ENCODE measurements around the gene DNAJC10.
"Not testable (repeated sequence)": the region's sequence is repeated elsewhere in the genome, so short reads cannot be mapped to it uniquely, and the experiment has no call there.

The DNAJC10 gene, protein sequence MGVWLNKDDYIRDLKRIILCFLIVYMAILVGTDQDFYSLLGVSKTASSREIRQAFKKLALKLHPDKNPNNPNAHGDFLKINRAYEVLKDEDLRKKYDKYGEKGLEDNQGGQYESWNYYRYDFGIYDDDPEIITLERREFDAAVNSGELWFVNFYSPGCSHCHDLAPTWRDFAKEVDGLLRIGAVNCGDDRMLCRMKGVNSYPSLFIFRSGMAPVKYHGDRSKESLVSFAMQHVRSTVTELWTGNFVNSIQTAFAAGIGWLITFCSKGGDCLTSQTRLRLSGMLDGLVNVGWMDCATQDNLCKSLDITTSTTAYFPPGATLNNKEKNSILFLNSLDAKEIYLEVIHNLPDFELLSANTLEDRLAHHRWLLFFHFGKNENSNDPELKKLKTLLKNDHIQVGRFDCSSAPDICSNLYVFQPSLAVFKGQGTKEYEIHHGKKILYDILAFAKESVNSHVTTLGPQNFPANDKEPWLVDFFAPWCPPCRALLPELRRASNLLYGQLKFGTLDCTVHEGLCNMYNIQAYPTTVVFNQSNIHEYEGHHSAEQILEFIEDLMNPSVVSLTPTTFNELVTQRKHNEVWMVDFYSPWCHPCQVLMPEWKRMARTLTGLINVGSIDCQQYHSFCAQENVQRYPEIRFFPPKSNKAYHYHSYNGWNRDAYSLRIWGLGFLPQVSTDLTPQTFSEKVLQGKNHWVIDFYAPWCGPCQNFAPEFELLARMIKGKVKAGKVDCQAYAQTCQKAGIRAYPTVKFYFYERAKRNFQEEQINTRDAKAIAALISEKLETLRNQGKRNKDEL

DNA sequence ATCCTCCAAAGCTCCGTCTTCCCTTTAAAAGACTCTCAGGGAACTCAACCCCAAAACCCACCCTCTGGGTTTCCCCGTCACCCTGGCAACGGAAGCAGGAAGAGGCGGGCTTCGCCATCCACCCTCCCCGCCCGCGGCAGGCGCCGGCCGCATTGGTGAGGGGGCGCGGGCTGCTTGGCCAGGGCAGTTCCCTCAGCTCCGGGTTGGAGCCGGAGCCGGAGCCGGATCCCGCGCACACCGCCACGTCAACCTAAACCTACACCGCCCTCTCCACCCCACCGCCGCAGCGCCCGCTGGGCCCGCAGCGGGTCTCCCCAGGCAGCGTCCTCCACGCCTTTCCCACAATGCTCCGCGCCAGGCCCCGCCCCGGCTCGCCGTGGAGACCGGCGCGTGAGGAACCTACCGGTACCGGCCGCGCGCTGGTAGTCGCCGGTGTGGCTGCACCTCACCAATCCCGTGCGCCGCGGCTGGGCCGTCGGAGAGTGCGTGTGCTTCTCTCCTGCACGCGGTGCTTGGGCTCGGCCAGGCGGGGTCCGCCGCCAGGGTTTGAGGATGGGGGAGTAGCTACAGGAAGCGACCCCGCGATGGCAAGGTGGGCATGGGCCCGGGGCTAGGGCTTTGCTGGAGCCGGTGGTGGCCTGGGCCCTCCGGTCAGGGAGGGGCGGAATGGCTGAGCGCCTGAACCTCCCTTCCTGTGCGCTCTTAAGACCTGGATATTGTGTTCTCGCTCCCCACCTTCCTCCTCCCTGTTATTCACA is at the start of gene DNAJC10:
Gene DNAJC10 (plus strand): TSS at position 366 of the 758 bp plus-strand sequence. CDS start 1,830 bp downstream, outside the sequence.
- peak; percentile 88 for DNase-seq

DNA sequence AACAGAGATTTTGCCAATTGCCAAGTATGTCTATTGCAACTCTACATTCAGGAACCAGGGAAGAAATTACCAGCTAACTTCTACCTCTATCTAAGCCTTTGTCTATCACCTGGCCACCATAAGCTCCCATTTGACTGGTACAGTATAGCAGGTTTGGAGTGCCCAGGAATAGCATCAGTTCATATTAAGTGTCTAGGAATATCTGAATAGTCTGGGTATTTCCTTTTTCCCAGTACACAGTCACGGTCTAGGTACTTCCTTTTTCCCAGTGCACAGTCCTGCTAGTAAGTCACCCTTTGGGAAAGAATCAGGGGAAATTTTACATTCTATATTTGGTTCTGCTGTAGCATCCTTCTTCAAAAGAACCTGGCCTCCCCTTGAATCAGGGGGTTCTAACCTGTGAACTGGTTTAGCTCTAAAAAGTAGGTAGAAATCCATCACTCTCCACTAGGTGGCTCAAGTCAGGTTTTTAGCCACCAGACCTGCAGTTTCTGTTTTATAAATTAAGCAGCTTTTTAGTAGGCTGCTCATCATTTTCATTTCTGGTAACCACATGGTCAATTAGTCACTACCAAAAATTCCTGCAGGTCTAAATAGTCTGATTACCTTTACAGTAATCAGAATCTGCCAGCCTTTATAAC is 49.3 kb upstream of the DNAJC10 start:
- DNase-seq: peak; percentile 47

DNA sequence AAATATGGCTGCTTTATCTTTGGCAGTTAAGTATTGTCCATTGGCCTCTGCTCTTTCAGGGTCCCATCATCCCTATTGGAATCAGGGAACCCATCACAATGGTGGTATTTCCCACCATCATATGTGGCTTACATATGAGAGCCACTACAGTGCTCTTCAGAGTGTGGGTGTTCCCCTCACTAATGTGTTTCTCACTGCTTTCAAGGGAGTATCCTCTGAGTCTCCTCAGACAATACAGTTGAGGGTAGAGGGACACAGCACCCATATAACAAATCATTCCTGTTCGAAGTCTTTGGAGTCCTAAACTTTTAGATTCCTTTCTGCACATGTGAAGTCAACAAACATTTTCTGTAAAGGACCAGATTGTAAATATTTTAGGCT is 48.8 kb upstream of the DNAJC10 start:
- DNase-seq: no peak

DNA sequence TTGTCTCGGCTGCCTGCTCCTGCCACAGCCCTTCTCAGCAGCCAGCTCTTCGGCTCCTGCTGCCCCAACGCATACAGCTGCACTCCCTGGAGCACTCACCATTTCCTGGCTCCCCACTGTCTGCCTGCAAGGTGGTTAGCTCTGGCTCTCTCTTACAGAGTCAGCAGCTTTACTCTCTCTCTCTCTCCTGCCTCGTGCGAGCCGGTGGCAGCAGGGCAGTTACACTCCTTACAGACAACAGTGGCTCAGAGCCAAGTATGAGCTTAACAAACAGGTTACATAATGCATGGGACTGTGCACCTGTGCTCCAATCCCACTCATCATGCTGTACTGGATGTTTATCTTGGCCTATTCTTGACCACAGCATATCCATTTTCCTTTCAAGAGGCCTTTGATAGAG is 47.4 kb upstream of the DNAJC10 start:
- DNase-seq: no peak

DNA sequence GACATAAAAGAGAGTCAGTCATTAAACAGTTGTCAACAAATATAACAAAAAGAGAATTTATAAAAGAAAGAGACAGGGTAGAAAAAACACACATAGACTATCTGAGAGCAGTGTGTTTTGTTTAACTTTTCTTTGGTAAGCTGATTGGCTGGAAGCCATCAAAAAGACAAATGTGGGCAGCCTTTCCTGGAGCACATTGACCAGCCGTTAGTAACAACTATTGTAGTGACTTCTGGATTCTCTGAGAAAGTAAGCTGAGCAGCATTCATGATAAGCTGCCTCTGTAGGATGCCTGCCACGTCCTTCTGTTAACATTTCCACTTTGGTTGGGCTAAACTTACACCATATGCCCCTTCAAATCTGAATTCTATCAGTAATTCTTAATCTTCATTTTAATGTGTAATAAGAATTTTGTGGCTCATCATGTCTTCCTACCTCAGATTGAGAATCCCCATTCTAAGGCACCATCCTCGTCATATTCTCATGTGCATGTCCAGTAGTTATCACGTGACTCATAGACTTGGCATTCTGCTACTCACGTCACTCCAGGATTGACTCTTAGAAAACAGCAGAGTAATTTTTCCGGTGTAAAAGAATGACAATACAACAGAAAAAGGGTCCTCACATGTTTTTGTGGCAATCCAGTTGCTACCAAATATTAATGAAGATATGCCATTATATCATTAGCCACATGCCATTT is 43.4 kb upstream of the DNAJC10 start:
- no peak for DNase-seq

DNA sequence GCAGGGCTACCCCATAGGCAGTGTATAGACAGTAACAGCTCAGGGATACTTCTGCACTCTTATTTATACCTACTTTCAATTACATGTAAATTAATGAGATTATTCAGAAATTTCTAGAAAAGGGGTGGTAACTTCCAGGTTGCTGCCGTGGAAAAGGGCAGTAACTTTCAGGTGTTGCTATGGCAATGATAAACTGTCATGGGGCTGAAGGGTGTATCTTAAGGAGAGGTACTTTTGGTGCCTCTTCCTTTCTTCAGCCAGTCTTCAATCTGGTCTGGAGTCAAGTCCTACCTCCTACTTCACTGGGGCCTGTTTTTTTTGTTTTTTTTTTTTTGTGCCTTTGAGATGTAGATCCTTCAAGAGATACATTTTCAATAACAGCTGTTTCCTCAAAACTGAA is 35.2 kb upstream of the DNAJC10 start:
- DNase-seq: no peak

DNA sequence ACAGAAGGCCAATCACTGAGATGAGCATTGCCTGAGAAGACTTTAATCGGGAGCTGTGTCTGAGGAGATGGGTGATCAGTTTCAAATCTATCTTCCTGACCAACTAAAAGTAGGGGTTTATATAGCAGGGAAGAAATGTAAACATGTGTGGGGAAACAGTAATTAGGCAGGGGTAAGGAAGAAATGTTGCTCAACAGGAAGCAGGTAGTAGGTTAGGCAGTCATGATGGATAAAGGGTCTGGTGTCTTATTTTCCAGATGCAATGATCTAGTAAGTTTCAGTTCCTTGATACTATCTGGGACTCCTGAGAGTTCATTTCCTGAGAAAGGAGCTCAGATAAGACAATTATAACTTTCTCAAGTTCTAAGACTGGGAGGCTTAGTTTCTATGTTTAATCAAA is 33.8 kb upstream of the DNAJC10 start:
- no peak for DNase-seq

DNA sequence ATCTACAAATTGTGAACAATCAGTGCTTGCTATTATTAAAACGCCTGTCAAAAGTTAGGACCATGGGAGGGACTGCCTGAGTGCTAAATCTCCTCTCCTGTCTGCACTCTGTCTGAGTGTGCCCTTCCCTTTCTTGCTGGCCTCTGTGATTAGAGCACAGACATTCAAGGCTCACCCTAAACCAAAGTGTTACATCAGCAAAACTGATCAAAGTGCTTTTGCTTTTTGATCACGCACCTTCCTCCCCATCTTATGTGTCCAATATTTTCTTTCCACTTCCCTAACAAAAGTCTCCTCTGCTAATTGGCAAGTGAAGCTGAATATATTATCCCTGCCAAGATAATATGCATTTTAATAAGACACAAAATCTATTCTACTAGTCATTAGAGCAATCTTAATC is 30.5 kb upstream of the DNAJC10 start:
- DNase-seq: no peak

DNA sequence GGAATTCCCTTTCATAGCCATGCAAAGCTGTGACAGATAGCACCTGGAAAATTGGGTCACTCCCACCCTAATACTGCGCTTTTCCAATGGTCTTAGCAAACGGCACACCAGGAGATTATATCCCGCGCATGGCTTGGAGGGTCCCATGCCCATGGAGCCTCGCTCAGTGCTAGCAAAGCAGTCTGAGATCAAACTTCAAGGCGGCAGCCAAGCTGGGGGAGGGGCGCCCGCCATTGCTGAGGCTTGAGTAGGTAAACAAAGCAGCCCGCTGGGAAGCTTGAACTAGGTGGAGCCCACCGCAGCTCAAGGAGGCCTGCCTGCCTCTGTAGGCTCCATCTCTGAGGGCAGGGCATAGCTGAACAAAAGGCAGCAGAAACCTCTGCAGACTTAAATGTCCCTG is 29.3 kb upstream of the DNAJC10 start:
- DNase-seq: not testable (repeated sequence)

DNA sequence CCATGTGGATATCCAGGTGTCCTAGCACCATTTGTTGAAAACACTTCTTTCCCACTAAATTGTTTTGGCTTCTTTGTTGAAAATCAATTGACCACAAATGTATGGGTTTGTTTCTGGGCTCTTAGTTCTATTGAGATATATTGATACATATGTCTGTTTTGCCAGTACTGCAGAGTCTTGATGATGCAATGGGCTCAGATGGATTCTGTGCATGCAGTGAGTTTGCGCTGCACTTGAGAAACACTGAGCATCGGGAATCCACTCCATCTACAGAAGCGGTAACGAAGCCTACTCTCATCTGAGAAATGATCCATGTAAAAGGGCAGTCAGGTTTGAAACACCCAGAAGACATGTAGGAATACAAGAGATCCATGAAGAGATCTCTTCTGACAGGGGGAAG is 21.9 kb upstream of the DNAJC10 start:
- no peak for DNase-seq

DNA sequence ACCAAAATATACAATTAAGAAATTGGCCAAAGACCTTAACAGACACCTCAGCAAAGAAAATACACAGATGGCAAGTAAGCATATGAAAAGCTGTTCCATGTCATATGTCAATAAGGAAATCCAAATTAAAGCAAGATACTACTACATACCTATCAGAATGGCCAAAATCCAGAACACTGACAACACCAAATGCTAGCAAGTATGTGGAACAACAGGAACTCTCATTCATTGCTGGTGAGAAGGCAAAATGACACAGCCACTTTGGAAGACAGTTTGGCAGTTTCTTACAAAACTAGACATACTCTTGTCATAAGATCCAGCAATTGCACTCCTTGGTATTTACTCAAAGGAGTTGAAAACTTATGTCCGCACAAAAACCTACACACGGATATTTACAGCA is 20.3 kb upstream of the DNAJC10 start:
- no peak for DNase-seq

DNA sequence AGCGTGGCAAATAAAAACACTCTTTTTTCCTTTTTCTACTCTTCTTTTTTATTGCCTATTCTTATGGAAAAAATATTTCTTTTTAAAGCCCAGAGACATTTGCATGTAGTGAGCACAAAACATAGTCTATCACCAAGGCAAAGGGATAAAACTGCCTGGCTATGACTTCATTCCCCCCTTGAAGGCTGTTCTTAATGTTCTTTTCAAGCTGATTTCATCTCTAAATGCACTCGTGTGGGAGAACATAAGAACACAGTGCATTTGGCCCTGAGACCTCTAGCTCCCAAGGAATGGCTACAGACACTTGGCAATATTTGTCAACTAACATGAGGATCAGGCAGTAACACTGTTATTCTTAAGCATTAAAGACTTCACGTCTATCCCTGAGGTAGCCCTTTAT is 17.4 kb upstream of the DNAJC10 start:
- DNase-seq: no peak

DNA sequence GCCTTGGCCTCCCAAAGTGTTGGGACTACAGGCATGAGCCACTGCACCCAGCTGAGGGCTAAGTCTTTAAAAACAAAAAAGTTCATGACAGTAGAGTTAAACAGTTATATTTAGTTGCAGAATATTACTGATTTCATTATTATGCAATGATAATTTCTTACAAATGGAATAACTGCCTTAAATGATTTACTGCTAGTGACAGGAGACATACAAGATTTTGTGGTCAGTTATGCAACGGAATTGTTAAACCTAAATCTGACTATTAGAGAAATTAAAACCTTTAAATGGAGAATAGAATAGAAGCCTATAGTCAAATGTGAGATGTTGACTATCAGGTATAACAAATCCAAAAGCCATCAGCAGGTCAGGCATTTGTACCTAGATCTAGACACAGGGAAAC is 10.3 kb upstream of the DNAJC10 start:
- no peak for DNase-seq

DNA sequence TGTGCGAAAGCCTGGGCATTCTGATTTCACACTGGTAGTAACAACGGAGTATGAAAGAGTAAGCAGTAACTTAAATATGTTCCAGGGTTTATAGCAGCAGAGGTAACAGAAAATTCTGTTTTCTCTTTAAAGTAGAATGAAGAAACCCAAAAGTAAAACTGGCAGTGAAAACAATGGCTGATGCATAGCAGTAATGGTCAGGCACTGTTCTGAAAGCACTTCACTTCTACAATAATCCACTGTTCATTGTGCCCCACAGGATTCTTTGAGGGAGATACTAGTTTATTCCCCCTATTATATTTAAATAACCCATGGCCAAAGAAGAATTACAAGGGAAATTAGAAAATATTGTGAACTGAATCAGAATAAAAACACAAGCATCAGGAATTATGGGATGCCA is 9.3 kb upstream of the DNAJC10 start:
- DNase-seq: no peak

DNA sequence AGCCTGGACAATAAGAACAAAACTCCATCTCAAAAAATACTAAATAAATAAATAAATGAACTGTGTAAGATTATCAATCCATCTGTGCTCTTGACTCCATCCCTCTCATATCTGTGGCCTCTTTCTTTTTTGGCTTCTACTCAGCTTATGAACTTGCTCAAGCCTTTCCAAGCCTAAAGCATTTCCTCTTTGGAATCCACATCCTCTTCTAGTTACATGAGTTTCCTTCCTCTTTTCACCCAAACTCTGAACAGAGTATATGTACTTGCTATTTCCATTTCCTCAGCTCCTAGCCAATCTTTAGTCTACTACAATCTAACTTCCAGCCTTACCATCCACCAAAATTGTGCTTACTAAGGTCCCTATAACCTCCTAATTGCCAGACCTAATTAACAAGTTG is 2.5 kb upstream of the DNAJC10 start:
- DNase-seq: no peak

DNA sequence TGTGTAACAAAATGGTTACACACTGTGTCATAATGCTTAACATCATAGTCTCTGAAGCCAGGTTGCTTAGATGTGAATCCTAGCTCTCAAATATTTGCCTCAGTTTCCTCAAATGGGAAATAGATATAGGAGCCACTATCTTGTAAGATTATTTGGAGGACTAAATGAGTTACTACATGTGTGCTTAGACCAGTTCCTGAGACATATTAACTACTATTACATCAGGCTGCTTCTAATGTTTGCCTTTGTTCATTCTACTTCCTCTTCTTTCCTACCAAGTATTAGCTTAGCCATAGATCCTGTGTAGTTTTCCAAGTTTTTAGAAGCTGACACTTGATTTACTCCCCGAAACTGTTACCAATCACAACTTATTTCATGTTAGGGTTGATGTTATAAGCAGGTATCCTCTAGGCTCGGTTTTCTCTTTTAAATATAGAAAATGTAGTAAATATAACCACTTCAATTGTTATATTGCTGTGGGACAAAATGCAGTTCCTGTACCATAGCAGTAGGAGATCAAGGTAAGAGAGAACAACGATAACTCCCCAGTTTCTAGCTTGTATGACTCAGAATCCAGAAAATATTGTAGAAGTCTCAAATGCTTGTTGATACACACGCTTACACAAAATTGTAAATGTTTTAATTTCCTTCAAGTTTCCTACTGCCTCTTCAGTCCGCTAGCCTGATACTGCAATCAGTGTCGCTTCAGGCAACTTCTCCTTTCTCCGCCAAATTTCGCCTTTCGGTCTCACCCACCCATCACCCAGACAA is 751 bp upstream of the DNAJC10 start:
- DNase-seq: peak; percentile 0

DNA sequence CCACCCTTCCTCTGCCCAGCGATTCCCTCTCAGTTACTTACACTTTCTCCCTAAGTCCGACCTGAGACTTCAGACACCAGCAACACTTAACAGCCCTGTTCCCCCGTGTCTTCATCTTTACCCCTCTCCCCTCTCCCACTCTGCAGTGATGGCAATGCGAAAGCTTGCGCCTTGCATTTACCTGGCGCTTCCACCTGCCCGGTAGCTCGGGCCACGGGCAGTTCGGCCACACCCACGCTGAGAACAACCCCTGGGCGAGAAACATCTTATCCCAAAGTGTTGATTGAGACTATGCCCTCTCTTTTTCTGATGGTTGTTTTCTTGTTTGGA is 558 bp downstream of the DNAJC10 start:
- peak; percentile 21 for DNase-seq

DNA sequence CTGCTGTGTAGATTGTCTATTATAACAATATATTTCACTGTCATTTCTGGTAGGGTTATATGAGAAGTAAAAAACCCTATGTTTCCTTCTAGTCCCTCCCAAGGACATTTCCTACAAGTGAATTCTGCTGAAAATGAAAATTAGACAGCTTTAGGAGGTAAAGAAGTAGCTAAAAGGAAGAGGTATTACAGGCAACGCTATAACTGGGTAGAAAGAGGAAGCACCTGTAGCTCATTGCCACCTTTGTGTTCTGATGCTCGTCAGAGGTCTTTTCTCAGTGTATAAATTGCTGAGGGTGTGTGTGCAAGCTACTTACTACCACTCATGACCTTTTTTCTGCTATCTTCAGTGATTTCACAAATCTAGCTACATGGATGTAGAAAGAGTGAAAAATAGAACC is 1.4 kb downstream of the DNAJC10 start:
- DNase-seq: peak; percentile 9

DNA sequence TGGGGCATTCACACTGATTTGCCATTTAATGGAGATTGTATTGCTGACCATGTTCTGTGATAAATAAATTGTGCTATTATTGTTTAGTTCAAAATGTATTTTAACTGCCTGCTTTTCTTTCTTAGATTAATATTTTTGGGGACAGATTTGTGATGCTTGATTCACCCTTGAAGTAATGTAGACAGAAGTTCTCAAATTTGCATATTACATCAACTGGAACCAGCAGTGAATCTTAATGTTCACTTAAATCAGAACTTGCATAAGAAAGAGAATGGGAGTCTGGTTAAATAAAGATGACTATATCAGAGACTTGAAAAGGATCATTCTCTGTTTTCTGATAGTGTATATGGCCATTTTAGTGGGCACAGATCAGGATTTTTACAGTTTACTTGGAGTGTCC is 1.8 kb downstream of the DNAJC10 start:
- no peak for DNase-seq

DNA sequence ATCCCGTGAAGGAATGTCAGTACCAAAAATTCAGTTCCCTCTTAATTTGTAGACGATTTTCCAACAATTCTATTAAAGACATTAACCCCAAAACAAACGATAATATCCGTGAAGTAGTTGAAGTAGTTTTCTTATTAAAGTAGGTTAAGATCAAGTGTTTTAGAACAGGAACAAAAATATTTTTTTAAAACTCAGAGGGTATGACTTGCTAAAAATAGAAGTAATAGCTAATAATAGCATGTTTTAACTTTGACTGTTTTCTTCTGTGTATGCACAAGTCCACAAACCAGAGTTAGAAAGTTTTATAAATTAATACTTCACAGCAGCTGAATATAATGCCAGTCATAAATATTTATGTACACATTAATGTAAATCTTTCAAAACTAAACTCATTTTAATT is 2.4 kb downstream of the DNAJC10 start:
- no peak for DNase-seq

DNA sequence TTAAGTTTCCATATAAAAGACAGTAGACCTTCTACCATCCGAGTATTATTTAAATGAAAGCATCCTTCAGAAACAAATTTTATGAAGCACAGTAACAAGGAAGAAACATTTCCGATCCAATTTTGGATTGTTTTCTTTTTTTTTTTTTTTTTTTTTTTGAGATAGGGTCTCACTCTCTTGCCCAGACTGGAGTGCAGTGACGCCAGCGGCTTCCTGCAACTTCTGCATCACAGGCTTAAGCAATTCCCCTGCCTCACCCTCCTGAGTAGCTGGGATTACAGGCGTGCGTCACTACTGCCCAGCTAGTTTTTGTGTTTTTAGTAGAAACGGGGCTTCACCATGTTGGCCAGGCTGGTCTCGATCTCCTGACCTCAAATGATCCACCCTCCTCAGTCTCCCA is 3.1 kb downstream of the DNAJC10 start:
- DNase-seq: not testable (repeated sequence)

DNA sequence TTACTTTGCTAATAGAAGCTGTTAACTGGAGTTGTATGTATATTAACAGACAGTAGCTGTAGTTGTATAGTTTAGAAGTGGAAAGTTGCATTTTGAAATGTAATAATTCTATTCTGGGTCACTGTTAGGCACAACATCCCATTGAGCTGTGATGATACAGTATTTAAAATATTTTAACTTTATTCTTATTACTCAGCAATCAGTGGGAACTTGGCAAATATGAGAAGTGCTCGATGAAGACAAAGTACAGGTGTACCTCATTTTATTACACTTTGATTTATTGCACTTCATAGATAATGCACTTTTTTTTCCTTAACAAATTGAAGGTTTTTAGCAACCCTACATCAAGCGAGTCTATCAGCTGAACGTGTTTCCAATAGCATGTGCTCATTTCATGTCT is 8.6 kb downstream of the DNAJC10 start:
- no peak for DNase-seq
